NT2/D1 (cell line): ENCODE data around the gene RXYLT1.

Experiments used
- DNase-seq: peaks from one replicate; pipeline ENCODE4 v3.0.0-alpha.2; 2011; ENCODE audit warnings: low read depth, low spot score
- H3K27me3 ChIP-seq: 2 replicates; pipeline ENCODE4 v1.6.0; 2011; ENCODE audit warnings: mild to moderate bottlenecking; ENCODE audit not compliant: insufficient read length, insufficient read depth
- H3K36me3 ChIP-seq: 2 replicates; pipeline ENCODE4 v1.6.1; 2011; ENCODE audit warnings: mild to moderate bottlenecking, low read length, mixed read lengths; ENCODE audit not compliant: insufficient read depth, insufficient read length
- H3K4me1 ChIP-seq: 2 replicates; pipeline ENCODE4 v1.5.1; 2011; ENCODE audit not compliant: insufficient read depth, insufficient read length
- H3K4me3 ChIP-seq: 2 replicates; pipeline ENCODE4 v1.5.1; 2011; ENCODE audit warnings: low read depth; ENCODE audit not compliant: insufficient read length
- H3K9ac ChIP-seq: 2 replicates; pipeline ENCODE4 v1.6.0; 2011; ENCODE audit warnings: low read depth; ENCODE audit not compliant: insufficient read length
- H3K9me3 ChIP-seq: 2 replicates; pipeline ENCODE4 v1.5.1; 2011; ENCODE audit warnings: mild to moderate bottlenecking, low read length; ENCODE audit not compliant: insufficient read depth
- SUZ12 ChIP-seq: IDR thresholded peaks from 2 replicates; pipeline ENCODE4 v1.6.1; 2011; ENCODE audit not compliant: insufficient read length, insufficient read depth; ENCODE audit errors: extremely low read depth
- YY1 ChIP-seq: IDR thresholded peaks from 2 replicates; pipeline ENCODE4 v1.6.1; 2011; ENCODE audit not compliant: insufficient read length, insufficient read depth
- ZNF274 ChIP-seq: IDR thresholded peaks from 2 replicates; pipeline ENCODE4 v1.6.1; 2011; ENCODE audit warnings: mild to moderate bottlenecking, low read depth, low read length

Gene RXYLT1

DNA sequence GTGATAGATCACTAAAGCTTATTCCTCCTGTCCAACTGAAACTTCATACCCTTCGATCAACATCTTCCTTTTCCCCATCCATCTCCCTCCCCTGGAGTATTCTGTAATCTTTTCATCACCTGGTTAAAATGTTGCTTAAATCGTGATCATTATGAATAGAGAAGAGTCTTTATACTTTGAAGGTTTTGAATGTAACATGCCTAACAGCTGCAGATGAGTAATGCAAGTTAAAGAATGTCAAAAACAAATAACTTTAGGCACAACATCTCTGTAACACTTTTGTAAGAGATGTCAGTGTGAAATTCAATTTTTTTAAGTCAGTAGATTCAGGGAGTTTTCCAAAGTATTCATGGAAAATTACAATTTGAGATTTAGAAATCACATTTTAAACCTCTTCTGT is 25.0 kb downstream of the RXYLT1 start:
- no peaks in the 10 kb centered on the region for H3K9me3 ChIP-seq
- no peaks in the 10 kb centered on the region for H3K27me3 ChIP-seq
- no peaks in the 10 kb centered on the region for H3K4me1 ChIP-seq
- no peak for DNase-seq
- H3K4me3 ChIP-seq, result no peak overlapping the region
- H3K9ac ChIP-seq, result no peak overlapping the region
- H3K36me3 ChIP-seq, result peaks cover 53% of the 10 kb centered on the region
- TF ChIP-seq ZNF274 (no peak), YY1 (no peak), SUZ12 (no peak)

DNA sequence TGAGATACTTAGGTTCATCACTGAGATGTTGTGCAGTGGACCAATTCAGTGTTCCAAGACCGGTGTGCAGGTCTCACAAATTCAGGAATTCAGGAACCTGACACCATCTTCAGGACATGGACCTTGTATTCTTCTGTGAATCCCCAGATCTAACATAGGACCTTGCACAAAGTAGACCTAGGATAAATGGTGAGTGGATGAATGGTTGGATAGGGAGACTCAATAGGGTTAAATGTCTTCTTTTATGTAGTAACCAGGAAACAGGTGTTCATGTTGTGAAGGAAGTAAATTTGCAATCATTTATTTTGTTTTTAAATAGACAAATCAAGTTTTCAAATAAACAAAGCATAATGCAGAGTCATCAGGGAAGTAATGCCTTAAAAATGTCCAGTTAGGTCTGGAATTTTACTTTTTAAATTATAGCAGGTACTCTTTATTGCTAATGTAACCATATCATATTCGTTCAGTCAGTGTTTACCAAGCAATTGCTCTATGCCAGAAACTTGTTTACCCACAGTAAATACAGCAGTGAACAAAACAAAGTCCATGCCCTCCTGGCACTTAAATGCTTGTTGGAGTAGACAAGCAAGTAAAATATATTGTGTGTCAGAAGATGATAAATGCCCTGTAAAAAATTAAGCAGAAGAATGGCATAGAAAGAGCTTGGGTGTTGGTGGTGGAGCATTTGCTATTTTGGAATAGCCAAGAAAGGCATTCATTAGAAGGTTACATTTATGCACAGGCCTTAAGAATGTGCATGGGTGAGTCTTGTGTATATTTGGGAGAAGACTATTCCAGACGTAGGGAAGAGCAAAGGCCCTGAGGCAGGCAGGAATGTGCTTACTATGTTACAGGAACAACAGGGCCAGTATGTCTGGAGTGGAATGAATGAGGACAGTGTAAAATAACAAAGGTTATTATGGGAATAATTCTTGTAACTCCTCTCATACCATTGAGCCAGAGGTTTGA is 26.3 kb downstream of the RXYLT1 start:
- TF ChIP-seq ZNF274 (no peak), SUZ12 (no peak), YY1 (no peak)
- Histone ChIP-seq H3K36me3 (peaks cover 54% of the 10 kb centered on the region), H3K9me3 (no peaks in the 10 kb centered on the region), H3K4me1 (no peaks in the 10 kb centered on the region), H3K9ac (no peak overlapping the region), H3K27me3 (no peaks in the 10 kb centered on the region), H3K4me3 (no peak overlapping the region)
- DNase-seq, result no peak

DNA sequence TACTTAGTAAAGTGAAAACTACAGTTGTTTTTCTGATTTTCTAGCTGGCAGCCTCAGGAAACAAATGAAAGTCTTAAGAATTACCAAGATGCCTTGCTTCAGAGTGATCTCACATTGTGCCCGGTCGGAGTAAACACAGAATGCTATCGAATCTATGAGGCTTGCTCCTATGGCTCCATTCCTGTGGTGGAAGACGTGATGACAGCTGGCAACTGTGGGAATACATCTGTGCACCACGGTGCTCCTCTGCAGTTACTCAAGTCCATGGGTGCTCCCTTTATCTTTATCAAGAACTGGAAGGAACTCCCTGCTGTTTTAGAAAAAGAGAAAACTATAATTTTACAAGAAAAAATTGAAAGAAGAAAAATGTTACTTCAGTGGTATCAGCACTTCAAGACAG is 28.9 kb downstream of the RXYLT1 start:
- H3K4me3 ChIP-seq, result no peak overlapping the region
- H3K36me3 ChIP-seq, result peaks cover 48% of the 10 kb centered on the region
- H3K4me1 ChIP-seq, result no peaks in the 10 kb centered on the region
- no peak for DNase-seq
- H3K9me3 ChIP-seq, result no peaks in the 10 kb centered on the region
- H3K9ac ChIP-seq, result no peak overlapping the region
- no peaks in the 10 kb centered on the region for H3K27me3 ChIP-seq
- no peak for TF ChIP-seq ZNF274
- TF ChIP-seq YY1, result no peak
- TF ChIP-seq SUZ12, result no peak

DNA sequence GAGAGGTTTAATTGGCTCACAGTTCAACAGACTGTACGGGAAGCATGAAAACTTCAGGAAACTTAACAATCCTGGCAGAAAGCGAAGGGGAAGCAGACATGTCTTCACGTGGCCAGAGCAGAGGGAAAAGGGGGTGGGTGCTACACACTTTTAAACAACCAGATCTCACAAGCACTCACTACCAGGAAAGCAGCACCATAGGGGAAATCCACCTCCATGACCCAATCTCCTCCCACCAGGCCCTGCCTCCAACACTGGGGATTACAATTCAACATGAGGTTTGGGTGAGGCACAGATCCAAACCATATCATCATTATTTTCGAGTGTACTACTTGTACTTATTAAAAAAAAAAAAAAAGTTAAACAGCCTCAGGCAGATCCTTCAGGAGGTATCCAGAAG is 29.9 kb downstream of the RXYLT1 start:
- no peak for DNase-seq
- Histone ChIP-seq H3K4me1 (no peaks in the 10 kb centered on the region), H3K9ac (no peak overlapping the region), H3K27me3 (no peaks in the 10 kb centered on the region), H3K4me3 (no peak overlapping the region), H3K9me3 (no peaks in the 10 kb centered on the region), H3K36me3 (peaks cover 44% of the 10 kb centered on the region)
- TF ChIP-seq SUZ12 (no peak), ZNF274 (no peak), YY1 (no peak)

DNA sequence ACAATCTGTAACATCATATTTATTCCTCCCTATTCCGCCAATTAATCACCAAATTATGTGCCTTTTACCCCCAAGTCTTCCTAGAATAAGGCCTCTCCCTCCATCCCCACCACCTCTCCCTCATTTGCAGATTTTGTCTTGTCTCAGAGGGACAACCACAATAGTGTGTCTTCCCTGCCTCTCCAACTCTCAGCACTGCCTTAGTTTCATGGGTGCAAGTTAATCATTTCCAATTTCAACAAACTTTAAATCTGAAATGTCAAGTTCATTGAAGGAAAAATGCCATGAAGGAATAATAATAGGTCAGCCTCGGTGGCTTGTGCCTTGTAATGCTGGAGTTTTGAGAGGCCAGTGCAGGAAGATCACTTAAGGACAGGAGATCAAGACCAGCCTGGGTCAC is 31.6 kb downstream of the RXYLT1 start:
- TF ChIP-seq ZNF274 (no peak), SUZ12 (no peak), YY1 (no peak)
- DNase-seq, result no peak
- Histone ChIP-seq H3K9ac (no peak overlapping the region), H3K9me3 (no peaks in the 10 kb centered on the region), H3K4me3 (no peak overlapping the region), H3K36me3 (peaks cover 32% of the 10 kb centered on the region), H3K27me3 (no peaks in the 10 kb centered on the region), H3K4me1 (no peaks in the 10 kb centered on the region)

DNA sequence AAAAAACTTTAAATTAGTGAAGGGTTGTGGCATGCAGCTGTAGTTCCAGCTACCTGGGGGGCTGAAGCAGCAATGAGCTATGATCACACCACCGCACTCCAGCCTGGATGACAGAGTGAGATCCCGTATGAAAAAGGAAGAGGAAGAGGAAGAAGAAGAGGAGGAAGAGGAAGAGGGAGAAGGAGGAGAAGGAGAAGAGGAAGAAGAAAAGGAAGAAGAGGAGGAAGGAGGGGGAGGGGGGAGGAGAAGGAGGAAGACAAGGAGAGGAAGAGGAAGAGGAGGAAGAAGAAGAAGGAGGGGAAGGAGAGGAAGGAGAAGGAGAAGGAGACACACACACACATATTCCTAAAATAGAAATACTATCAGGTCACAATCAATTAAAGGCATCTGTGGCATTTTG is 32.0 kb downstream of the RXYLT1 start:
- H3K9me3 ChIP-seq, result no peaks in the 10 kb centered on the region
- no peak overlapping the region for H3K4me3 ChIP-seq
- H3K36me3 ChIP-seq, result peaks cover 28% of the 10 kb centered on the region
- TF ChIP-seq YY1 (no peak), ZNF274 (no peak), SUZ12 (no peak)
- no peak for DNase-seq
- H3K4me1 ChIP-seq, result no peaks in the 10 kb centered on the region
- H3K9ac ChIP-seq, result no peak overlapping the region
- H3K27me3 ChIP-seq, result no peaks in the 10 kb centered on the region

DNA sequence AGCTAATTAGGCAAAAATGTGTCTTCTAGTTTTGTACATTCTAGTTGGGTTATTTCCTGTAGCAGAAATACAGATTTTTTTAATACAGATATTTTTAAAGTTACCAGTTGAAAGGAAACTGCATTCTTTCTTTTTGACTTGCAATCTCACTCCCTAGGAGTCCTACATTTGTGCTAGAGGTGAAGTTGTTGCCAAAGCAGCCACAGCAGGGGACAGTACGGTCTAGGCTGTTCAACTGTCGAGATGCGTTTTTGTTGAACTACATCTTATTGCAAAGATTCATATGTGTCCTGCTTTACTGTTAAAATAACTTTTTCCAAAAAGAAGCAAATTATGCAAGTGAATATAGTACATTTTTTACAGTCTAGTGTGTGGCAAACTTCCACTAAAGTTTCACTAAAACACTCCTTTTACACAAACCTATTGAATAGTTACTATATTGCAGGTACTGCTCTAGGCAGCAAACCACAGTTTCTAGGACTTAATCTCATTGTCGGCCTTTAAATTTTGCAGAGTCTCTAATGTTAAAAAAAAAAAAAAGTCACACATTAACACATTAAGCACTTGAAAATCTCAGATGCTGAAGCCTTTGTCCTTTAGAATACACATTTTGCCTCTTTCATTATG is 34.5 kb downstream of the RXYLT1 start:
- no peak for TF ChIP-seq ZNF274
- TF ChIP-seq YY1, result no peak
- no peak for TF ChIP-seq SUZ12
- DNase-seq, result no peak
- Histone ChIP-seq H3K27me3 (no peaks in the 10 kb centered on the region), H3K9ac (no peak overlapping the region), H3K36me3 (peaks cover 6% of the 10 kb centered on the region), H3K9me3 (peaks cover 4% of the 10 kb centered on the region; the same call in 1 of the 2 replicates), H3K4me1 (no peaks in the 10 kb centered on the region), H3K4me3 (no peak overlapping the region)
